Stimulated activated naive CD4-positive, alpha-beta T cell (primary cell): ENCODE data around the gene RSRC1.
"Not testable (repeated sequence)": the region's sequence is repeated elsewhere in the genome, so short reads cannot be mapped to it uniquely, and the experiment has no call there.

ENCODE experiments used
- DNase-seq, 6 experiments: peaks; one replicate each; lab custom pipeline; 2025; lab: John Stamatoyannopoulos, UW

The RSRC1 gene

DNA sequence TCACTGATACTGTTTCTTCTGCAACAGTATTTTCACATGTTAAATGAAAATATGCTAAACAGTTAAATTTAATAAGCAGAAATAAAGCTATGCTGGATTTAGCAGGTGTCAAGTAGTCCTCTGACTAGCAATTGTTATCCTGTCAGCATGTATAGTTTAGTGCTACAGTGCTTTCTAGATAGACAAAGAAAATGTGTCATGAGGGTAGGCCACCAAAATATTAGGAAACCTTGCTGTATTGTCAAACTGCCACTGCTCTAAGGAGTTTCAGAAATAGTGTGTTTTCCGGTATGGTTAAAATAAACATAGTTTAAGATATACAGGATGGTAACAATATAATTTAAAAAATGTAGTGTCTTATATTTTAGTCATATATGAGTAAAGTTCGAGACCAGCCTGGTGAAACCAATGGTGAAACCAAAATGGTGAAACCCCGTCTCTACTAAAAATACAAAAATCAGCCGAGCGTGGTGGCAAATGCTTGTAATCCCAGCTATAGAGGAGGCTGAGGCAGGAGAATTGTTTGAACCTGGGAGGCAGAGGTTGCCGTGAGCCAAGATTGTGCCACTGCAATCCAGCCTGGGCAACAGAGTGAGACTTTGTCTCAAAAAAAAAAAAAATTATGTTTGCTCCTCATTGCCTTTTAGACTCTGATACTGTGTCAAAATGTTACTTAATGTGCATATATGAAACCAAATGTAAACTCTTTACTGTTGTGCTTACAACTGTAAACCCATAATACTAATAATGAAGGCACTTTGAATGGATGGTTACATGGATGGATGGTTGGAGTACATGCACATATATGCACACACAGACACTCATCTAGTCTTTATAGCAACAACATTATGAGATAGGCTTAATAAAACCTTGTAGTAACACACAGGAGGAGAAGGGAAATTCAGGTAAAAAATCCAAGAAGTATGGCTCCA, 204.8 kb downstream of the RSRC1 start:
- DNase-seq: no peak

DNA sequence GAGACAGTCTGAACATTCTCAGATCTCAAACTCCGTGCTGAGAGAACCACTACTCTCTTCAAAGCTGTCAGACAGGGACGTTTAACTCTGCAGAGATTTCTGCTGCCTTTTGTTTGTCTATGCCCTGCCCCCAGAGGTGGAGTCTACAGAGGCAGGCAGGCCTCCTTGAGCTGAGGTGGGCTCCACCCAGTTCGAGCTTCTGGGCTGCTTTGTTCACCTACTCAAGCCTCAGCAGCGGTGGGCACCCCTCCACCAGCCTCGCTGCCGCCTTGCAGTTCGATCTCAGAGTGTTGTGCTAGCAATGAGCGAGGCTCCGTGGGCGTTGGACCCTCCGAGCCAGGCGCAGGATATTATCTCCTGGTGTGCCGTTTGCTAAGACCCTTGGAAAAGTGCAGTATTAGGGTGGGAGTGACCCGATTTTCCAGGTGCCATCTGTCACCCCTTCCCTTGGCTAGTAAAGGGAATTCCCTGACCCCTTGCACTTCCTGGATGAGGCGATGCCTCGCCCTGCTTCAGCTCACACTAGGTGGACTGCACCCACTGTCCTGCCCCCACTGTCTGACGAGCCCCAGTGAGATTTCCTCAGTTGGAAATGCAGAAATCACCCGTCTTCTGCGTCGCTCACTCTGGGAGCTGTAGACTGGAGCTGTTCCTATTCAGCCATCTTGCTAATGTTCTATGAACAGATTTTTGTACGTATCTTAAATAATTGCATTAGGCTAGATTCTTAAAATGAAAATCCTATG, 220.0 kb downstream of the RSRC1 start:
- not testable (repeated sequence) for DNase-seq

DNA sequence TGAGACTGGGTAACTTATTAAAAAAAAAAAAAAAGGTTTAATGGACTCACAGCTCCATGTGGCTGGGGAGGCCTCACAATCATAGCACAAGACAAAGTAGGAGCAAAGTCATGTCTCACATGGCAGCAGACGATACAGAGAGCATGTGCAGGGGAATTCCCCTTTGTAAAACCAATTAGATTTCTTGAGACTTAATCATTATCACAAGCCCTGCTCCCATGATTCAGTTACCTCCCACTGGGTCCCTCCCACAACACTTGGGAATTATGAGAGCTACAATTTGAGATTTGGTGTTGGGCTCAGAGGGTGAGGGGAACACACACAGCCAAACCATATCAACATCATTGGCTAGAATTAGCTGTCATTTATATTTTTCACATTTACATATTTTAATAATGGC, 221.0 kb downstream of the RSRC1 start:
- DNase-seq: no peak

DNA sequence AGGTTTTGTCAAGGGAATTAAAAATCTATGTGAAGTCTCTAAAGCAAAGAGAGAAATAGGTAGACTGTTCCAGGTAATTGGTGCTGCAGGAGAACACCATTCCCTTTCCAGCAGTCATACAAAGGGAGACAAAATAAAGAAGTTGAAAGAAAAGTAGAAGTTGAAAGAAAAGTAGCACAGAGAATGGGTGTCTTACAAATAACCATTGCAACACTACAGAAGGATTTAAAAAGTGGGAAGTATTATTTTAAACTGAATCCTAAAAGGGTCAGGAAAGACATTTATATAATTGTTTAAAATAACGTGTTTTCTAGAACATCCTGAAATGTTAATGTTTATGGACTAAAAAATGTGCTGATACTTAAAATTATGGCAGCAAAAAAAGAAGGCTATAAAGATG, 223.8 kb downstream of the RSRC1 start:
- no peak for DNase-seq

DNA sequence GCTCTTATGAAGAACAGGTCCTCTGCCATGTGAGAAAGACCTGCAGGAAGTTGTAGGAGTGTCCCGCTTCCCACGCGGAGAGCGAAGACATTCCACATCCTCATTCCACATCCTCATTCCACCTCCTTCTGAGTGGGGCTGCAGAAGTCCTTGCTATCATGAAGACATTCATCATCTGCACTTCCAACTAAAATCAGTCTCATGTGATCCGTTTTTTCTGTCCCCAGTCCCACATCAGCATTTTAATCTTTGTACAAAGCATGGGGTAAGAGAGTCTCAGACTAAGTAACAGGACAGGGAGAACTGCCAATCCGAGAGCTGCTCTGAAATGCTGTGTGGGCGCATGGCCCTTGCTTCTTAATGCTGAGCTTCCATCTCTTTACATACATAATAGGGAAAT, 227.2 kb downstream of the RSRC1 start:
- no peak for DNase-seq

DNA sequence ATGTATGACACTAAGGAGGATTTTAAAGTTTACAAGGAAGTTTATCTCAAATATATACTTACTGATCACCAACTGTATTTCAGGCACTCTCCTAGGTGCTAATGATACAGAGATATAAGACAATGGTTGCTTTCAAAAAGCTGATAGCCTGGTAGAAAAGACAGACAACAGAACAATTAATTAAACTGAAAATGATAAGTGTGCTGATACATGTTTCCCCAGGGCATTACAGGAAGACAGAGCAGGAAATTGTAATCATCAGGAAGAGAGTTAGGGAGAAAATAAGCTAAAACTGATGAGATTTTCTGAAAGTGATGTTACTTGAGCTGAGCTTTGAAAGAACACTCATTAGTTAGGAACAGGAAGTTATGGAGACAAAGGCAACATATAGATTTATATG, 229.7 kb downstream of the RSRC1 start:
- no peak for DNase-seq

DNA sequence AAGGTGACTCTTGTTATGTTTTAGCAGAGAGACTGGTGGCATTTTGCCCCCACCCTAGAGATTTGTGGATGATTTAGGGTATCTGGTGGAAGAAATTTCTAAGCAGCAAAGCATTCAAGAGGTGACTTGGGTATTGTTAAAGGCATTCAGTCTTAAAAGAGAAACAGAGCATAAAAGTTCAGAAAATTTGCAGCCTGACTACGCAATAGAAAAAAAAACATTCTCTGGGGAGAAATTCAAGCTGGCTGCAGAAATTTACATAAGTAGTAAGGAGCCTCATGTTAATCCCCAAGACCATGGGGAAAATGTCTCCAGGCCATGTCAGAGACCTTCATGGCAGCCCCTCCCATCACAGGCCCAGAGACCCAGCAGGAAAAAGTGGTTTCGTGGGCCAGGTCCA, 231.1 kb downstream of the RSRC1 start:
- DNase-seq: not testable (repeated sequence)

DNA sequence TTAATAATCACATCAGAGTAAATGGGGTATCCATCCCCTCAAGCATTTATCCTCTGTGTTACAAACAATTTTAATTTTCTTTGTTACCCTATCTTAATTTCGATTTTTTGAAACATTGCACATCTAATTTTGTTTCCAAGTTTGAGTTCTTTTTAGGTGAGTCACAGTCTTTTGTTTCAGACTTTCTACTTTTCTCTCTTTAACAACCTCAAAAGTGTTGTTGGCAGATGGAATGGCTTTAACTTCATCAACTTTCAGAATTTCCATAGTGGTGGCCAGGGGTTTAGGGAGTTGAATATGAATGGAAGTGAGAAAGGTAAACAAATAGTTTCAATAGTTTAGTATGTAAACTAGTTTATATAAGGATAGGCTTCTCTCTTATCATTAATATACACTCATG, 238.1 kb downstream of the RSRC1 start:
- no peak for DNase-seq

DNA sequence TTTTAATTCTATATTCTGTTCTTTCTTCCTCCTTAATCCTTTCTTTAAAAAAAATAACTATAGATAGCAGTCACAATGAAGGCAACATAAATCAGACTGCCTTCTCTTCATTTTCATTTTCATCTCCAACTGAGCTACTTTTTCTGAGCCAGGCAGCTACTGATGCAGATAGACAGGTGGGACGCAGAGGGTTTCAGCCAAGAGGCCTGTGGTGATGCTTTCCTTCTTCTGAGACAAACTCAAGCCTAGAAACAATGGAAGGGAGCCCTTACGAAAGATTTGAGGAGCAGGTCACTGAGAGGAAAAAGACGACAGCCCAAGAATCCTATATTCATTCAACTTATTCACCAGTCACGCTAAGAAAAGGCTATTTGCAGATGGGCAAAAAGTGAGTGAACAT, 241.1 kb downstream of the RSRC1 start:
- DNase-seq: no peak

DNA sequence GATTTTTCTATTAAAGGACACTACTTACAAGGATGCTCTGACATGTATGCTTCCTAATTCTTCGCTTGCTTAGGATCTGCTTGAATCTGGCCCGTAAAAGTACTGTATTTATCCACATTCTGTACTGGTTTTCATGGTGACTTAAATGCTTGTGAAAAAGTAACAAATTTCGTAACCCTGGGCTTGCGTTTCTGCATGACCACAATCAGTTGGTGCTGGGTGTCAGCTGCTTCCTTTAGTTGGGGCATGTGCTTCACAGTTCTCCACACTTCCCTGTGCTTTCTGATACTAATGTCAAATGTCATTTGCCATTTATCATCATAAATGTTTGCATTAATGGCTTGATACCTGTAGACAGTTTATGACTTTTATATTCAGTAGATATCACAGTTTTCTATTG, 242.7 kb downstream of the RSRC1 start:
- DNase-seq: no peak

DNA sequence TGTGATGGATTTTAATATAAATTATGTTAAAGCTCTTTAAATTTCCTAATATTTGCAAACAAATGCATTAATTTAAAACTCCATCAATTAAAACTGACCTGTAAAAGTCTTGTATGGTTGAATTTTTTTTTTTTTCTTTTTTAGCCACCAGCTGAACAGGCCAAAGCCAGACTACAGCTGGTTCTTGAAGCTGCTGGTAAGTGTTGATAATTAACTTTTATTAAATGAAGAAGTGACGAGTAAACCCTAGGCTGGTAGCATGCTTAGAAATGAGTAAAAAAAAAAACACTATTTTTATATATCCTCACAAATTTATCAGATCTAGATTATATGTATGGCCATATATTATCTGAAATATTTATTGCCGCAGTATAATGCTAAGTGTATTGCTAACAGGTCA, 244.8 kb downstream of the RSRC1 start:
- no peak for DNase-seq

DNA sequence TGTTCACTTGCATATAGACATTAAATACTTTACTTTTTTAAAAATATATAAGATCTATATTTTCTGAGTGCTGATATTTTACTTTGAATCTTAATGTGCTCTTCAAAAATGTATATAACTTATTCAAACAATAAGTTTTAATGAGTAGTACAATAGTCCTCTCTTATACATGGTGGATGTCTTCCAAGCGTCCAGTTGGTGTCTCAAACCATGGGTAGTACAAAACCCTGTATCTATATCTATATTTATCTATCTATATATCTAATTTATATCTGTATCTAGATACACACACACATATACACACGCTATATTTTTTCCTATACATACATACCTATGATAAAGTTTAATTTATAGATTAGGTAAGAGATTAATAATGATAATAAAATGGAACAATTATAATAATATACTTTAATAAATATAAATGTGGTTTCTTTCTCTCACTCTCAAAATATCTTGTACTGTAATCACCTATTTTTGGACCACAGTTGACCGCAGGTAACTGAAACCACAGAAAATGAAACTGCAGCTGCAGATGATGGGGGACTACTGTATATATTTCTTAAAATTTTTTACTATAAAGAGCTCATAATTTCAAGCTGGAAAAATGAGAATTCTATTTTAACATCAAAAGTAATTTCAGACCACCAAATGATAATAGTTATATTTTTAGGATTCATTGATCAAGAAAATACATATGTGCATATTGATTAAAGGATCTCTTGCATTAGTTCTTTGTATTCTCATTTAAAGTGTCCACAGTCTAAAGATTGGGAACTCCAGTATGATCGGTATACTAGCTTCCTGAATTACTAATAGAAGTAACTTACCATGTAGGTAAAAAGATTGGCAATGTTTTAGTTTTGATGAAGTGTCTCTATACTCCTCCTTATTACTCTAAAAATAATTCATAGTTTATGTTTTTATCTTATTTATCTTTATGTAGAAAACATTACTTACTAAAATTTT, 246.0 kb downstream of the RSRC1 start:
- no peak for DNase-seq

DNA sequence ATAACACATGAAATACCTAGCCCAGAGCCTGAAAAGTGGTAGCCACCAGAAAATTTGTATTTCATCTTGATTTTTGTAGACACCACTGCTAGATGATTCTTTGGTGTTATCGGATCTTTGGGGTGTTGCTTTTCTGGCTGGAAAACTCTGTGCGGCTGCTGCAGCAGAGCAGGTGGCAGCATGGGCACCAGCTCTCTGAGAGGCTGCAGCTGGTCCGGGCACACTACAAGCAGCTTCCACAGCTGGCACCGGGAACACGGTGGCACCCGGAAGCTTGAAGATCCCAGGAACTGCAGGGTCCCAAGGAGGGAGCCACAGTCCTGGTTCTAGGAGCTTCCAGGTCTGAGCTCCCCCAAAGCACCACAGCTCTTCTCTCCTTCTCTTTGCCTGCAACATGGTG, 249.4 kb downstream of the RSRC1 start:
- no peak for DNase-seq

DNA sequence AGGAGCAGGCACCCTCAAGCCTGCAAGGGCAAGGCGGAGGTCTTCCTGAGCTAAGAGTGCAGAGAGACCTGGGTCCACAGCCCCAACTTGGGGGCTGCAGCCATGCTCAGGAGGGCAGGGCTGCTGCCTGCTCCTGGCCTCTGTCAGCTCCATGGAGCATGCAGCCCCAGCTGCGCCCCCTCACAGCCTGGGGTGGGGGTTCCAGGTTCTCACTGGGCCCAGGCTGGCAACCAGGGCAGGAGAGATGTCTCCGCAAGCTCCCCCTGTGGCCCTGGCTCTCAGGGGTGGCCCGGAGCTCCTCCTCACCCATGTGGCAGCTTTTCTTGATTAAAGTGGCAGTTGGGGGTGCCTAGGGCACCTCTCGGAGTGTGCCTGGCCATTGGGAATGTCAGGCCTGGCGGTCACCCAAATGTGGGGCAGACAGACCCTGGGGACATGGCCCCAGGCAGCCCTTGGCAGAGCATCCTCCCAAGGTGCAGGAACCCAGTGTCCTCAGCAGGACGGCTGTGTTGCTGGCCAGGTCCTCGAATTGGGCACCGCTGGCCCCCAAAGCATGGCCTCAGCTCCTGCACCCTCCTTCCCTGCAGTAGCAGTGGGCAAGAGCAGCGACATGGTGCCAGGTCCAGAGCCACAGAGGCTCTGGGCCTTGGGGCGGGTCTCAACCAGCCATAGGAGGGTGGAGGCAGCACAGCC, 251.0 kb downstream of the RSRC1 start:
- no peak for DNase-seq

DNA sequence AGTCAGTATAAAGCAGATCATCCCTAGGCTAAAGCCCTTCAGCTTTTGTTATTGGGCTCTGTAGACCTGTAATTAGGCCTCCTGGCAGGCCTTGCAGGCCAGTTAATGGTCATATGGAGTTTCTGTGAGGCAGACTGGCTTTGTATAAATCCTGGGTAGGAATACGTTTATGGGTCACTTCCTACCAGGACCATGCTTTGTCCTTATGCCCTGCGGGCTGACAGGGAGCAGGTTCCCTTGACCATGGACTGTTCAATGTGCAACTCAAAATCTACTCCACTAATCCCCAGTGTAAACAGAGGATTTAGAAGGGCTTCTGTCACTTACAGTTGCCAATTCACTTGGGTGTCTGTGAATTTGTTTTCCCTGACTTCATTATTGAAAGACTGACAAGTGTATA, 258.4 kb downstream of the RSRC1 start:
- DNase-seq: no peak

DNA sequence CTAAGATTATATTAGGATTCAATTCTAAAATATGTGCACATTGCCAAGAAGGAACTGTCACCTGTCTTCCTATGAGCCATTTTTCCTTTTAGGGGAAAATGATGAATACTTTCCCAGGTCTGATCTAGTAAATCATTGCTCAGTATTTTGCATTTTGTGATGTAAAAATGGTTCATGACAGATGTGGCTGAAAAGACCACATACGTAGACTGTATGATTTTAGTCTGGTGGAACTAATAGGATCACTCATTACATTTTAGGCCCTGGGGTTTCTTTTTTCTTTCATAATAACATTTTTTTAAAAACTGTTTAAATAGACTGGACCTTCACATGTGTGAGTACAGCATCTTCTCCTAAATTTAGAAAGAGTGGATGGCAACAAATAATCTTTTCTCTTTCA, 259.4 kb downstream of the RSRC1 start:
- no peak for DNase-seq

DNA sequence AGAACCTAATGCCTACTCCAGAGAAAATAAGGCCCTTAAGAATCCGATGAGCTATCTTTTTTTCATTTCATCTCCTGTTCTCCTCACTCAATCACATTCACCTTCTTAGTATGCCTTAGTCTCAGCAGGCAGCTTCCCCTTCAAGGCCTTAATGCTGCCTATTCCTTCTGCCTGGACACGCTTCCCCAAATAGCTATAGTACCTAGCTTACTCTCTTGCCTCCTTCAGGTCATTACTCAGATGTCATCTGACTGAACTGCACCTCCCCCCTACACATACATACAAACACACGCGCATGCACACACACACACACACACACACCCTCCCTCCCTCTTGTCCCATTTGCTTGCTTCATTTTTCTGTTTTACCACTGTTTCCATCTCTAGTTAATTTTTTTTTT, 269.6 kb downstream of the RSRC1 start:
- DNase-seq: no peak

DNA sequence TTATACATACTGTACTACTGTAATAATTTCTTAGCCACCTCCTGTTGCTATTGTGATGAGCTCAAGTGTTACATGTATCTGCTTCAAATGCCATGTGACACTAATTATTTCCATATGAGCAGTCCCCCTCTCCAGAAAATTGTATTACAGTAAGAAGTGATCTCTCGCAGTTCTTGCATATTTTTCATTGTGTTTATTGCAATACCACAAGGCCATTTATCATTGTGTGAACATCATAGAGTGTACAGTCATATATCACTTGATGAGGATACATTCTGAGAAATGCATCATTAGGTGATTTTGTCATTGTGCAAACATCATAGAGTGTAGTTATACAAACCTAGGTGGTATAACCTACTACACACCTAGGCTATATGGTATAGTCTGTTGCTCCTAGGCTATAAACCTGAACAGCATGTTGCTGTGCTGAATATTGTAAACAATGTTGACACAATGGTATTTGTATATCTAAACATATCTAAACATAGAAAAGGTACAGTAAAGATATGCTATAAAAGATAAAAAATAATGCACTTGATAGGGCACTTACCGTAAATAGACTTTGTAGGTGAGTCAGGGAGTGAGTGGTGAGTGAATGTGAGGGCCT, 271.5 kb downstream of the RSRC1 start:
- DNase-seq: no peak

DNA sequence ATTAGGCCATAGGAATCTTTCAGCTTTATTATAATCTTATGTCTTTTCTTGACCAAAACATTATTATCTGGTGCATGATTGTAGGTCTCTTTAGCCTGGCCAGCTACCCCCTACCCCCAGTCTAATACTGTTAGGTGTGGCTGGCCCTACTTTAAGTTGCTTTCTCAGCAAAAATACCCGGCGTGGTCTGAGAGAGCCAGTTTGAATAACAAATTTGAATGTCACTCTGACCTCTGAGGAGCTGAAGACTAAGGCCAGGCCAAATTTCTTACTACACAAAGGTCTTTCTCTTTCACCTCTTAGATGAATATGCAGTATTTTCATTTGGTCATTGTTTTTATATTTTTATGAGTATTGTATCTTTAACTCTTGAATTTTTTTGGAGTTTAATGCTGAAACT, 272.6 kb downstream of the RSRC1 start:
- DNase-seq: no peak

DNA sequence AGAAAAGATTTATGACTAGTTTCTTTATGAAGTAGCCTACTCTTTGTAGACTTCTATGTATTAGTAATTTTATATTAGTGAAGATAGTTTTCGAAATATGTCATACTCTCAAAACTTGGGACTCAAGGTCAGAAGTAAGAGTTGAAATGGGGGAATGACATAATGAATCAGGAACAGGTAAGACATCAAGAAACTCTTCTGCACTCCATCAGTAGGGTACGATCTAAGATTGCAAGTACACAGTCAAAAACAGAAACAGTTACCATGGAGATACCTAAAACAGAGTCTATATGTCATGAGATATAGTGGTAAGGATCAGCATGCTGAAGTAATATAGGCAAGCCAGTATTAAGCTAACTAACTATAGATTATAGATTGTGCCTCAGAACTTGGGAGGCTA, 274.1 kb downstream of the RSRC1 start:
- no peak for DNase-seq

DNA sequence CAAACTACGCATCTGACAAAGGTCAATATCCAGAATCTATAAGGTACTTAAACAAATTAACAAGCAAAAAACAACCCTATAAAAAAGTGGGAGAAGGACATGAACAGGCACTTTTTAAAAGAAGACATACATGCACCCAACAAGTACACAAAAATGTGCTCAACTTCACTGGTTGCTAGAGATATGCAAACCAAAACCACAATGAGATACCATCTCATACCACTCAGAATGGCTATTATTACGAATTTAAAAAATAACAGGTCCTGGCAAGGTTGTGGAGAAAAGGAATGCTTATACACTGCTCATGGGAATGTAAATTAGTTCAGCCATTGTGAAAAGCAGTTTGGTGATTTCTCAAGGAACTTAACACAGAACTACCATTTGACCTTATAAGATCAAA, 285.5 kb downstream of the RSRC1 start:
- no peak for DNase-seq
